Activated B cell treated with CpG ODN at 0.5 μM for 24 hours (primary cell): ENCODE measurements around the gene RORB. TPM values are rescaled to one million over a fixed set of nuclear protein-coding genes. Genes with fewer than 3 reads are reported as not detected.

Source experiments
- ATAC-seq: fragments of 200-7000 bp; cut with Tn5 transposase; one replicate; pipeline ENCODE4 v1.10.0; 2021; ENCODE audit warnings: low read depth, mild to moderate bottlenecking, moderate library complexity
- CTCF ChIA-PET: fragments of 350-600 bp; sonication (Branson Sonifier 250); formaldehyde crosslinking; loops from one replicate; lab custom pipeline; 2021; ENCODE audit warnings: antibody characterized with exemption; lab: Charles Lee
- POLR2A ChIA-PET: fragments of 350-600 bp; sonication (Branson Sonifier 250); formaldehyde crosslinking; loops from one replicate; lab custom pipeline; 2021; ENCODE audit warnings: antibody characterized with exemption; lab: Charles Lee
- DNase-seq: peaks from one replicate; pipeline ENCODE4 v3.0.0; 2022
- H3K27ac Mint-ChIP-seq: one replicate; pipeline ENCODE4 v1.8.0; 2020; ENCODE audit warnings: mixed read lengths
- H3K27me3 Mint-ChIP-seq: one replicate; pipeline ENCODE4 v1.8.0; 2021; ENCODE audit warnings: mixed read lengths
- H3K36me3 Mint-ChIP-seq: one replicate; pipeline ENCODE4 v1.8.0; 2021; ENCODE audit warnings: low read depth, mixed read lengths
- H3K4me1 Mint-ChIP-seq: one replicate; pipeline ENCODE4 v1.8.0; 2021; ENCODE audit warnings: mixed read lengths
- H3K4me3 Mint-ChIP-seq: one replicate; pipeline ENCODE4 v1.8.0; 2020; ENCODE audit warnings: mild to moderate bottlenecking, mixed read lengths
- H3K9me3 Mint-ChIP-seq: one replicate; pipeline ENCODE4 v1.8.0; 2020; ENCODE audit warnings: mixed read lengths
- intact Hi-C: fragments of 100-400 bp; cut with micrococcal nuclease; formaldehyde crosslinking; loops from one replicate; pipeline ENCODE4 v1.15.1; 2024
- total RNA-seq: library from RNA; stranded (reverse); gene quantifications from 2 replicates; pipeline ENCODE4 v1.2.3, GENCODE V29; 2022
- TF ChIP-seq, protein P1 (sequence below): fragments of 200-600 bp; IDR thresholded peaks from one replicate; pipeline ENCODE4 v1.8.0; 2022; ENCODE audit warnings: antibody characterized with exemption, mild to moderate bottlenecking

Gene RORB
- total RNA-seq, 1 donor from 2014 or later: not detected

DNA sequence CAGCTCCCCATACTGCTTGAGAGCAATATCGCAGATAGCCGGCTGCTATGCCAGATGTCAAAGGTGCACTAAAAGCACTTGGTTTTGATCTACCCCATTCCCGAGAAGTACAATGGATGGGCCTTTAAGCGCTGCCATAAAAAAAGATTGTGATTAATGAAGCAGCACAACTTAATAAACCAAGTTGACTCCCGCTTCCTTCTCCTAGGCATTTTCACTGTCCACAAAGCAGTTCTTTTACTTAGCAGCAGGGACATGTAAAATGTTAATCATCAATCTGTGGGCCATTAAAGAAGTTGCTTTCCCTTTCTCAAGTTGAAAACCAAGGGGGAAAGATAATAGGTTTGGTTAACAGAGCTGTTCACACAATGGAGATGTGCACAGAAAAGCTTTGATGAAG lies 214.2 kb downstream of the RORB start:
- Mint-ChIP-seq H3K36me3 (no peaks in the 10 kb centered on the region), H3K27ac (no peak overlapping the region), H3K9me3 (no peaks in the 10 kb centered on the region), H3K4me3 (no peak overlapping the region), H3K4me1 (no peaks in the 10 kb centered on the region), H3K27me3 (peaks cover 6% of the 10 kb centered on the region)
- TF ChIP-seq, protein P1, sequence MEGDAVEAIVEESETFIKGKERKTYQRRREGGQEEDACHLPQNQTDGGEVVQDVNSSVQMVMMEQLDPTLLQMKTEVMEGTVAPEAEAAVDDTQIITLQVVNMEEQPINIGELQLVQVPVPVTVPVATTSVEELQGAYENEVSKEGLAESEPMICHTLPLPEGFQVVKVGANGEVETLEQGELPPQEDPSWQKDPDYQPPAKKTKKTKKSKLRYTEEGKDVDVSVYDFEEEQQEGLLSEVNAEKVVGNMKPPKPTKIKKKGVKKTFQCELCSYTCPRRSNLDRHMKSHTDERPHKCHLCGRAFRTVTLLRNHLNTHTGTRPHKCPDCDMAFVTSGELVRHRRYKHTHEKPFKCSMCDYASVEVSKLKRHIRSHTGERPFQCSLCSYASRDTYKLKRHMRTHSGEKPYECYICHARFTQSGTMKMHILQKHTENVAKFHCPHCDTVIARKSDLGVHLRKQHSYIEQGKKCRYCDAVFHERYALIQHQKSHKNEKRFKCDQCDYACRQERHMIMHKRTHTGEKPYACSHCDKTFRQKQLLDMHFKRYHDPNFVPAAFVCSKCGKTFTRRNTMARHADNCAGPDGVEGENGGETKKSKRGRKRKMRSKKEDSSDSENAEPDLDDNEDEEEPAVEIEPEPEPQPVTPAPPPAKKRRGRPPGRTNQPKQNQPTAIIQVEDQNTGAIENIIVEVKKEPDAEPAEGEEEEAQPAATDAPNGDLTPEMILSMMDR: no peak
- POLR2A ChIA-PET: no interaction called here
- intact Hi-C loops: no loop called here
- ATAC-seq (no peak), DNase-seq (no peak)
- CTCF ChIA-PET: no interaction called here

DNA sequence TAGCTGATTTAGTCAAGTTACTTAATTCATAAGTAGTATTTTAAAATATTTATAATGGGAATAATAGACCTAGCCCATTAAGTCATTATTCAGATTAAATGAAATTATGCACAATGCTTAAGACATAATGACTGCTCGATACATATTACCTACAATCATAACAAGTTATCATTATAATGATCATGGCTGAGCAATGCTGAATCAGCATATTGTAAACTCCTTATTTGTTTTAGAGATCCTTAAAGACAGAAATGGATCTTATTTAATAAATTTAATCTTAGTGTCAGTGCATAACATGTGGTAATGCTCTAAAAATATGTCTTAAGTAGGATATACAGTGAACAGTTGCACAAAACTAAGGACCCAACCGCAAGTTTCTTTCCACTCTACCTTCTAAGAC lies 221.6 kb downstream of the RORB start:
- peaks cover 16% of the 10 kb centered on the region for H3K27me3 Mint-ChIP-seq
- ChIA-PET CTCF (no interaction called here), POLR2A (no interaction called here)
- ATAC-seq (no peak), DNase-seq (no peak)
- H3K4me1 Mint-ChIP-seq: no peaks in the 10 kb centered on the region
- no peaks in the 10 kb centered on the region for H3K36me3 Mint-ChIP-seq
- no peaks in the 10 kb centered on the region for H3K9me3 Mint-ChIP-seq
- TF ChIP-seq, protein P1: no peak
- no peak overlapping the region for H3K4me3 Mint-ChIP-seq
- no peak overlapping the region for H3K27ac Mint-ChIP-seq
- intact Hi-C loops: no loop called here

- POLR2A ChIA-PET: no interaction called here
- H3K4me3 Mint-ChIP-seq: no peak overlapping the region
Observed at GRCh38 chr9:74719306-74719705, 222.2 kb downstream of the RORB start.

DNA sequence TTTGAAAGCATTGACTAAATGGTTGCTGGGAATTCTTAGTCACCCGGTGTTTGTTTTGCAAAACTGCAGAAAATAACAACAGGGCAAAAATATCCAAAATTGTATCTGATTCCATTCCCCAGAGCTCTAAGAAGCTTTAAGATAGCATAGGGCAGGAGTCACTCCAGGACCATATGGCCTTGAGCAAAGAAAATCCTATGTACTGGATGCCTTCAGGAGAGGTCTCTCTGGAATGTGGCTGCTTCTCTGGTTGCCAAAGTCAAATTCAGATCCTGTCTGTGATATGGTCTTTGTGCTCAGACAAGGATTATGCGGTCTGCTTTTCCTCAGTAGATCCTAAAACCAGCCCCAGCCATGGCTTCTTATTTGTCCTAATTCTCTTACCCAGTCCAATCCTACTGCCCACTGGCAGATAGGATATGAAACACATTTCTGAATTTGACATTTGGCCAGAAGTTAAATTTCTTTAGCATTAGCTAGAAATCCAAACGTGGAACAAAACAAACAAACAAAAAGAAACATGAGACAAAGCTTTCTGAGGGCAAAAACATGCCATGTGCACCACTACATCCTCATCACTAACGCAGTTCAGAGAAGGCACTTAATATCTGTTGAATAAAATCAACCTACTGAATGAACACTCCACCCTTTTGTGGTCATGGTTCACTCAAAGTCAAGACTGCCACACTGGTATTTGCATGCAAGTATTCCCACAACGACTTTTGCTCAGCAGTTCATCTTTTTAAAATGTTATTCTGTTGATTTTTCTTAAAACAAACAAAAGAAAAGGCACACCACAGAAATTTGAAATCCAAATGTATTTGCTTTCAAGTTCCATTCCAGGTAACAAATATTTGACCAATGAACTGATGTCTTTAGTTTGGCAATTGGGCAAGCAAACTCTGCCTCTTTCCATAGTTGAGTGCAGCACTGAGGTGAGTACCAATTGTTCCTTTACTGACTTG lies 224.8 kb downstream of the RORB start:
- TF ChIP-seq, protein P1: no peak
- no peak overlapping the region for H3K4me3 Mint-ChIP-seq
- H3K27ac Mint-ChIP-seq: no peak overlapping the region
- H3K27me3 Mint-ChIP-seq: peaks cover 16% of the 10 kb centered on the region
- H3K9me3 Mint-ChIP-seq: no peaks in the 10 kb centered on the region
- H3K4me1 Mint-ChIP-seq: no peaks in the 10 kb centered on the region
- no peaks in the 10 kb centered on the region for H3K36me3 Mint-ChIP-seq
- ATAC-seq (no peak), DNase-seq (no peak)
- intact Hi-C loops: no loop called here
- POLR2A ChIA-PET: no interaction called here
- CTCF ChIA-PET: no interaction called here

More at GRCh38 chr9:74719306-74719705, 222.2 kb downstream of the RORB start:
- Mint-ChIP-seq H3K4me1 (no peaks in the 10 kb centered on the region), H3K9me3 (no peaks in the 10 kb centered on the region), H3K27ac (no peak overlapping the region), H3K36me3 (no peaks in the 10 kb centered on the region), H3K27me3 (peaks cover 16% of the 10 kb centered on the region)
- CTCF ChIA-PET: no interaction called here
- no peak for DNase-seq
- no peak for ATAC-seq
- TF ChIP-seq, protein P1: no peak
- intact Hi-C loops: no loop called here

- Mint-ChIP-seq H3K4me1 (no peaks in the 10 kb centered on the region), H3K36me3 (no peaks in the 10 kb centered on the region), H3K4me3 (no peak overlapping the region), H3K27ac (no peak overlapping the region), H3K9me3 (no peaks in the 10 kb centered on the region), H3K27me3 (peaks cover 17% of the 10 kb centered on the region)
- DNase-seq (no peak), ATAC-seq (no peak)
- TF ChIP-seq, protein P1: no peak
- intact Hi-C loops: no loop called here
- ChIA-PET CTCF (no interaction called here), POLR2A (no interaction called here)
Observed at GRCh38 chr9:74724317-74724716, 227.2 kb downstream of the RORB start.
